Germinal center (tissue), 1 donor: Measurements from ENCODE around the gene ADAM15.

Source experiments
- DNase-seq: peaks from one replicate; pipeline ENCODE4 v3.0.0; 2012; ENCODE audit warnings: mixed read lengths, low spot score

The ADAM15 gene

DNA sequence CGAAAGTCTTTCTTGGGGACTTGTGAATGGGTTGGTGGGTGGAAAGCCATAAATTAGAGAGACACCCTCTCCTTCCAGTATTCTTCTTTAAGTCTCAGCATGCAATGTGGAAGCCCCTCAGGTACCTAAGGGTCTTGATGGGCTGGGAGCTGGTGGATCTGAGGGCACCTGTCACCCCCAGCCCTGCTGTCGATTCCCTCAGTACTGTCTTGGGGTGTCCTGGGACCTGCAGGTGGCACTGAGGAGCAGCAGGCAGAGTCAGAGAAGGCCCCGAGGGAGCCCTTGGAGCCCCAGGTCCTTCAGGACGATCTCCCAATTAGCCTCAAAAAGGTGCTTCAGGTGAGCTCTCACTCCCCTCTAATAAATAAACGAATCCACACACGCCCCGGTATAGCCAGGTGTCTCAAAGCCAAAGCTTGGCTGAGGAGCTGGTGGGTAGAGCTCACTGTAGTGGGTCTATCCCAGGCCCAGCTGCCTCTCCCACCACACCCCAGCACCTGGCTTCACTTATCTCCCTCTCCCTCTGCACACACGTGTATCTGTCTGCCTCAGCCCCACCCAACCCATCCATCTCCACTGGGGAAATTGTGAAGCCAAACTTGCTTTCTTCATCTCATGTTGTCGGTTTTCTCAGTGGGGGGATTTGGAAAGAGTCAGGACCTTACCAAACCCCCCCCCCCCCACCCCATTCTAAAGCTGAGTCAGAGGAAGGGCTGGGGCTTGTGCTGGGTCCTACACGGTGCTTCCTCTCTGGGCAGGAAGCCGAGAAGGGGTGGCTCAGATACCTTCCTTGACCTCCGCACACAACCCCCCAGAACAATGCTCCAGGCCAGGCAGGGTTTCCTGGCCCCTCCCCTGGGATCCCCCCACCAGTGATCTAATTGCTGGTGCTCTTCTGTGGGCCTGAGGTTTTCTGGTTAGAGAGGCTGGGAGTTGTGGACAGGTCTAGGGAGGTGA is 1.6 kb downstream of the ADAM15 start:
- peak; percentile 46 for DNase-seq

DNA sequence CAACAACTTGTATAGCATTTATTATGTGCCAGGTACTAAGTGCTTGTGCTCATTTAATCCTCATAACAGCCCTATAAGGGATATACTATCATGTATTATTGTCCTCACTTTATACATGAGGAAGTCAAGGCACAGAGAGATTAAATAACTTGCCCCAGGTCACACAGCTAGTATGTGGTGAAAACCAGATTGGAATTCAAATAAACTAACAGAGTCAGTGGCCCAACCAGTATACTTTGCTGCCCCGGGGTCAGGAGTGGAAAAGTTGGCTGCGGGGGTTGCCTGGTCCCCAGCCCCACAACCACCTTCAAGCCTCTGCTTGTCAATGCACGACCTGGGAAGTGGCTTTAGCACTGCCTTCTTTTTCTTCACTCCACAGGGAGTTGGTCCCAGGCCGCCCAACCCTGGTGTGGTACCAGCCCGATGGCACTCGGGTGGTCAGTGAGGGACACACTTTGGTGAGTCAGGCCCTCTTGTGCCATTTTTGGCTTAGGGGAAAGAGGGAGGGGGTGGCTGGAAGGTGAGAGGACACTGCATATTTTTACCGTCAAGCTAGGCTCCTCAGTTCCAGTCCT is 2.5 kb downstream of the ADAM15 start:
- DNase-seq, result no peak

DNA sequence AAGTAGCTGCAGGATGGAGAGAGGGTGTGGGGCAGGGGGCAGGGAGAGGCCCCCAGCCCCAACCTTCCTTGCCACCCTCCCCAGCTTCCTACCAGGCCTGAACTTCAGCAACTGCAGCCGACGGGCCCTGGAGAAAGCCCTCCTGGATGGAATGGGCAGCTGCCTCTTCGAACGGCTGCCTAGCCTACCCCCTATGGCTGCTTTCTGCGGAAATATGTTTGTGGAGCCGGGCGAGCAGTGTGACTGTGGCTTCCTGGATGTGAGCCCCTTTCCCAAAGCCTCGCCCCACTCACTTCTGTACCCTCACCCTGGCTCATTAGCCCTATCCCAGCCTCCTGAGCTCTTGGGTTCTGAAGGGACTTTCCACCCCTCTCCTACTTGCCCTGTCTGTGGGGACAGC is 6.0 kb downstream of the ADAM15 start:
- DNase-seq, result no peak

DNA sequence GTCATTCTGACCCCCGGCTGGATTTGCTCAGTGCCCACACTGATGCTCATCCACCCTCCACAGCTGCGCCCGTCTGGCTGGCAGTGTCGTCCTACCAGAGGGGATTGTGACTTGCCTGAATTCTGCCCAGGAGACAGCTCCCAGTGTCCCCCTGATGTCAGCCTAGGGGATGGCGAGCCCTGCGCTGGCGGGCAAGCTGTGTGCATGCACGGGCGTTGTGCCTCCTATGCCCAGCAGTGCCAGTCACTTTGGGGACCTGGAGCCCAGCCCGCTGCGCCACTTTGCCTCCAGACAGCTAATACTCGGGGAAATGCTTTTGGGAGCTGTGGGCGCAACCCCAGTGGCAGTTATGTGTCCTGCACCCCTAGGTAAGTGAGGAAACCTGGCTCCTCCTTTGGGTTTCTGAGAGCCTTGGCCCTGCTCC is 6.7 kb downstream of the ADAM15 start:
- DNase-seq, result no peak

DNA sequence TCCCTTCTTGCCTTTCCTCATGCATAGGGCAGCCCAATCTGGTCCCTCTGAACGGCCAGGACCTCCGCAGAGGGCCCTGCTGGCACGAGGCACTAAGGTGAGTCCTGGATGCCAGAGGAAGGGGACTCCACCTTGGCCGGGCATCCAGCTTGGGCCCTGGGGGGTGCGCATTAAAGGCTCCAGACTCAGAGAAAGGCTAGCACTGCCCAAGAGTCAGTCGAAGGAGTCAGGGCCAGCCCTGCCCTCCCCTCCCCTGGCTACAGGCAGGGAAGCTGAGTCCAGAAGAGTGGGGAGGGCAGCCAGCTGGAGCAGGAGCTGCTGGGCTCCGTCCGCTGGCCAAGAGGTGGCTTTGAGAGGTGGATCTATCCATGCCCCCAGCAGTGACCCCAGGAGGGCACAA is 9.6 kb downstream of the ADAM15 start:
- no peak for DNase-seq

DNA sequence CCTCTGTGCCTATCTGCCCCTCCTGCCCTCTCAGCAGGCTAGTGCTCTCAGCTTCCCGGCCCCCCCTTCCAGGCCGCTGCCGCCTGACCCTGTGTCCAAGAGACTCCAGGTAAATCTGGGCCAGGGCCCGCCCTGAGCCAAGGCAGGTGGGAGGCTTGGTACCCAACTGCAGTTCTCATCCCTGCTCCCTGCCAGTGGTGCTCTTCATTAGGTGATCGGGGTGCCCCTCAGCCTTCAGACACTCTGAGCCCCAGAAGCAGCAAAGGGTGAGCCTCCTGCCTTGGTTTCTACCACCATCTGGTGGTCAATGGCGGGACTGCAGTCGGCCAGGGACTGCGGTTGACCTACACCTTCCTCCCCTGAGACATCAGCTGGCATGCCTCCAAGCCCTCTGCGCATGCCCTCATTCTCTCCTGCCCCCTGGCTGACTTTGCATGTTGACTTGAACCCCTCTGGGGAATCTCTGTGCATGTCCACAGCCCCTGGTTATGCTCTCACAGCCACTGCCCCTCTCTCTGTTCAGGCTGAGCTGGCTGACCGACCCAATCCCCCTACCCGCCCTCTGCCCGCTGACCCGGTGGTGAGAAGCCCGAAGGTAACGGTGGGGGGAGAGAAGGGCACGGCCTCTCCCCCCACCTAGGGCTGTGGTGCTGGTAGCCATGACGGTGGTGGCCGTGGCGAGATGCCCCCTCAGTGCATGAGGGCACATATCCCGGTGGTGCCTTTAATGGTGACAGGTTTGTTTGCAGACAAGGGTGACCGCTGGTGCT is 10.4 kb downstream of the ADAM15 start:
- DNase-seq, result peak; percentile 95

DNA sequence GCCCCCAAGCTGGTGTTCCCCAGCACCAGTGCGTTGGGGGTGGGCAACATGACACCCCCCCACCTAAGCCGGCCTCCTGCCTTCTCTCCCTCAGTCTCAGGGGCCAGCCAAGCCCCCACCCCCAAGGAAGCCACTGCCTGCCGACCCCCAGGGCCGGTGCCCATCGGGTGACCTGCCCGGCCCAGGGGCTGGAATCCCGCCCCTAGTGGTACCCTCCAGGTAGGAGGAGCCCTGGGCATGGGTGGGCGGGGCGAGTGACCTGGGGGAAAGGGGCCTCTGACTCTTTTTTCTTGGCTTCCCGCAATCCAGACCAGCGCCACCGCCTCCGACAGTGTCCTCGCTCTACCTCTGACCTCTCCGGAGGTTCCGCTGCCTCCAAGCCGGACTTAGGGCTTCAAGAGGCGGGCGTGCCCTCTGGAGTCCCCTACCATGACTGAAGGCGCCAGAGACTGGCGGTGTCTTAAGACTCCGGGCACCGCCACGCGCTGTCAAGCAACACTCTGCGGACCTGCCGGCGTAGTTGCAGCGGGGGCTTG is 11.1 kb downstream of the ADAM15 start:
- DNase-seq, result no peak

DNA sequence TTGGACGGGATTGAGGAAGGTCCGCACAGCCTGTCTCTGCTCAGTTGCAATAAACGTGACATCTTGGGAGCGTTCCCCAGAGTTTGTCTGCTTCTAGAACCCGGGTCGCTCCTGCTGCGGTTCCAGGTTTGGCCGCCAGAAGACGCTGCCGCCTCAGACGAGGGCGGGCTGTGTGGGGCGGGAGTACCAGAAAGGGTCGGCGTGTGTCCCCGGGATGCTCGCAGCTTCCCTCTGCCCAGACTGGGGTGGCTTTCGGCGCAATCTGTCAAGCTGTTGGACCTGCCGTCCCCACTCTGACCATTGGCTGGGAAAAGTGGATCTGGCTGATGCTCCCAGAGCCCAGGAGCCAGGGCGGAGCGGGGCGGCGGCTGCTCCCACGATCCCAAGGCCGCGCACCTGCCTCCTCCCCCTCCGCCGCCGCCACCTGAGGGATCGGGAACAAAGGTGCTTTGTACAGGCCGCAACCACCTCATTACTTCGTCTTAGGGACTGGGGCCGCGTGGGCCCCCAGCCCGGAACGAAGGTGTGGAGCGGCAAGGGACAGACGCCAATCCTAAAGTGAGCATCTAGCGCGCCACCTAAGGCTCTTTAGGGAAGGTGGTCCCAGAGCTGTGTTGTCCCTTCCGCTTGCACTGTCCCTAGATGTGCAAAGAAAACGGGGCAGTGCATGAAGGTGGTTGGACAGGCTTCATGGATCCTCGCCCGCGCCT is 11.7 kb downstream of the ADAM15 start:
- peak; percentile 79 for DNase-seq

DNA sequence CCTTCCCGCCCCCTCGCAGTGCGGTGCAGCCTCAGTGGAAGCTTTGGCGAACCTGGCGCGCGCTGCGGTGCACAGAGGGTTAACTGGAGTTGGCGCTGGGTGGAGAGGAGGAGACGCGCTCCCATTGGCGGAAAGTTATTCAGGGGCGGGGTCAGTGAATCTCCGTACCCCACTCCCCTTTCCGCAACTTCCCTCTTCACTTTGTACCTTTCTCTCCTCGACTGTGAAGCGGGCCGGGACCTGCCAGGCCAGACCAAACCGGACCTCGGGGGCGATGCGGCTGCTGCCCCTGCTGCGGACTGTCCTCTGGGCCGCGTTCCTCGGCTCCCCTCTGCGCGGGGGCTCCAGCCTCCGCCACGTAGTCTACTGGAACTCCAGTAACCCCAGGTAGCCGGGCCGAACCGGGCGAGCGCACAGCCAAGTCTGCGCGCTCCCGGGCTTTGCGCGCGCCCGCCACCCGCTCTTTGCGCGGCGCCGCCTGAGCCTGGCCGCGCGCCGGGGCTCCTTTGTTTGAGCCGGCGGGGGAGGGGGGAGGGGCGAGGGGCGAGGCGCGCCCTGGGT is 12.5 kb downstream of the ADAM15 start, which contains the start of gene EFNA4:
EFNA4 (plus strand) TSS at position 191 of the 561 bp plus-strand sequence; CDS start at position 275, 84 bp downstream.
- DNase-seq, result peak; percentile 94

DNA sequence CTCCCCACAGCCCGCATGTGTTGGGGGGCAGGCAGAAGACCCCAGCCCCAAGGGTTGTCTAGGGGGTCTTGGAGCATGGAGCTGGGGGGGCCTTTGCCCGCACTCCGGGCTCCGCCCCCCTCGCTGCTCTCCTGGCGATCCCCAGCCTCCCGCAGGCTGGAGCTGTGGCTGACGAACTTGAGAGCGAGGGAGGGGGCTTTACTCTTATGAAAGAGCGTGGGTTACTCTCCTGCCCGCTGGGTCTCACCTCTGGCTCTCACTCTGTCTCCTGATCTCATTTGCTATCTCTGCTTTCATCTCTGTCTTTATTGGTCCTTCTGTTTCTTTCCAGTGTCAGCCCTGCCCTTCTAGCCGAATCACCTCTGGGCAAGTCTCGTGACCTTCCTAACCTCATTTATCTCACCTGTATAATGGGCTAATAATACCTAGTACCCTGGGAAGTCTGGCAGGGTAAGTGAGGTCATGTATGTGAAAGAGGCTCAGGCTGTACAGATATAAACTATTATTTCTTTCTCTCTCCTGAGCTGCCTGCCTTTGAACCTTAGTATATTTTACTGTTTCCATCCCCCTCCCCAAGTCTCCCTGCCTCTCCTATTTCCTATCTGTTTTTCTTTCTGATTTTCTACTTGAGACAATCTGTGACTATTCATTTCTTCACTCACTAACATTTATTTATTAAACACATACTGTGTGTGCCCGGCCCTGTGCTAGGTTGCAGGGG is 13.2 kb downstream of the ADAM15 start:
- no peak for DNase-seq

DNA sequence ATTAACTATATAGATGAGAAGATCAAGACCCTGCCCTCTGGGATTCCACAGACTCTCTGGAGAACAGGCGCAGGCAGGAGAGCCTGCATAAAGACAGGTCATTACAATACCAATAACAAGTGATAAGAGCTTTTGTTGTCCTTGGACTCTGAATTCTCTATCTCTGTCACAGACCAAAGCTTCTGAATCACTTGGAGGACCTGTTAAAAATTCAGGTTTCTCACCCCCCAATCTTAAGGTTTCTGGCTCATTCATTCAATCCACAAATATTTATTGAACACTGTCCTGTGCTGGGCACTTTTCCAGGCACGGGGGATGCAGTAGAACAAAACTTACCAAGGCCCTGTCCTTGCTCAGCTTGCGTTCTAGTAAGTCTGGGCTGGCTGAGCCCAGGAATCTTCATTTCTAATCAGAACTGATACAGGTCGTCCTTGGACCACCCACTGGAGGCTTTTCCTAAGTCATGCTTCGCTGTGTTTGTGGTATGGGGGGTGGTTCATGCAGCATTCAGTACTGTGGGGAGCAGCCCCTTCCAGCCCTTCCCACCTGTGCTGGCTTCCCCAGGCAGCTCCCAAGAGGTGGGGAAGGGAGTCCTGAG is 13.8 kb downstream of the ADAM15 start:
- DNase-seq, result no peak

DNA sequence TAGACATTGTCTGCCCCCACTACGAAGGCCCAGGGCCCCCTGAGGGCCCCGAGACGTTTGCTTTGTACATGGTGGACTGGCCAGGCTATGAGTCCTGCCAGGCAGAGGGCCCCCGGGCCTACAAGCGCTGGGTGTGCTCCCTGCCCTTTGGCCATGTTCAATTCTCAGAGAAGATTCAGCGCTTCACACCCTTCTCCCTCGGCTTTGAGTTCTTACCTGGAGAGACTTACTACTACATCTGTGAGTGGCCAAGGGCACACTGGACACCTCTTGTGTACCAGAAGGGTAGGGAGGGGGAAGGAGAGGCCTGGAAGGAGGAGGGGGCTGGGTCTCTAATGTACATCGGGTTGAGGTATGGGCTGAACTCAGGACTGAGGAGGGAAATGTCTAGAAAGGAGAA is 15.7 kb downstream of the ADAM15 start:
- DNase-seq, result no peak

DNA sequence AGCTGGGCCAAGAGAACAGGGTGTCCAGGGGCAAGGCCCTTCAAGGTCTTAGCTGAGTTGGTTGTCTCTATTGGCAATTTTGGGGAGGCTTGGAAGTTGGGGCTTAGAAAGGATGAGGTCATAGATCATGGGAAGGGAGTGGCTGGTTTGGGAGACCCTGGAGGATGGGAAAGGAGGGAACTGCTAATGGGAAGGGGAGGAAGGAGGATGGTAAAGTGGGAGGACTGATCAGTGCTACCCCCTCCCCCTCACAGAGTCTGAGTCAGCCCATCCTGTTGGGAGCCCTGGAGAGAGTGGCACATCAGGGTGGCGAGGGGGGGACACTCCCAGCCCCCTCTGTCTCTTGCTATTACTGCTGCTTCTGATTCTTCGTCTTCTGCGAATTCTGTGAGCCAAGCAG is 17.5 kb downstream of the ADAM15 start:
- no peak for DNase-seq

DNA sequence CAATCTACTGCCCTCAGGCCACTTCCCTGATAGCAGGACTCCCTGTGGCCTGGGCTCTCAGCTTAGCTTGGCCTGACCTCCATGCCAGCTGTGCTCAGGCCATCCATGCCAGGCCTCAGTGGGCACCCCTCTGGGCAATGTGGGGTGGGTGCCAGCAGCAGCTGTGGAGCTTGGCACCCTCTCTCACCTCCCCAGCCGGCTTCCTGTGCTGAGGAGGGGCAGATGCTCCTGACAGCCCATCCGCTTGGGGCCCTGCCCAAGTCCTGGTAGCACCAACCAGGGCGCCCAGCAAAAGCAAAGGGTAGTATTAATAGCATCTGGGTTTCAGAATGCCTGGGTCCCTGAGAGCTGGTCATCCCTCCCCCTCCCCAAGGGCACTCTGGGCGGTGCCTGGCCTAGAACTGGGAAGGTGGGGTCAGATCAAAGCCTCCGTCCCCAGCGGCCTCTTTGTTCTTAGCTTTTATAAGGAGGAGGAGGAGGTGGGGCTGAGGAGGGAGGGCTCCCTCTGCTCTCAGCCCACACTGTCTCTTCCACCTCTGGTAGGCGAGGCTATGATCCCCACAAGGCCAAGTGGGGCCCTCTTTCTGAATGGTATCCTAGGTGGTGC is 18.5 kb downstream of the ADAM15 start:
- DNase-seq, result no peak

DNA sequence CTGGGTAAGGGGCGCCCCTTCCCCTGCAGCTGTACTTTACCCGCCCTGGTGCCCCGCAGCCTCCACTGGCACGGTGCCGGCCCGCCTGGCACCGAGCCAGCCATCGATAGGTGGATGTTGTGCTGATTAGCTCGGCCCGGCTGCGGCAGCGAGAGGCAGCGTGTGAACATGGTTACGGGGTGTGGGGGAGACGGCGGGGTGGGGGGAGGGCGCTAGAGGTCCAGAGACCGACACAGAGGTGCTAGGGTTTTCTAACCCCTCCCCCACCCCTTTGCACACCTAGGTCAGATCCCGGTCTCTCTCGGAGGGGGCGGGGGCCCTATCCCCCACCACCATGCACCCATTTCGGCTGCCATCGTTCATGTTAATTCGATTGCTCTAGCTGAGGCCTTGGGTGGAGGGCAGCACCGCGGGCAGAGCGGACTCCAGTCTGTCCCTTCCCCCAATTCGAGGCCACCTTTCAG is 19.1 kb downstream of the ADAM15 start:
- no peak for DNase-seq

DNA sequence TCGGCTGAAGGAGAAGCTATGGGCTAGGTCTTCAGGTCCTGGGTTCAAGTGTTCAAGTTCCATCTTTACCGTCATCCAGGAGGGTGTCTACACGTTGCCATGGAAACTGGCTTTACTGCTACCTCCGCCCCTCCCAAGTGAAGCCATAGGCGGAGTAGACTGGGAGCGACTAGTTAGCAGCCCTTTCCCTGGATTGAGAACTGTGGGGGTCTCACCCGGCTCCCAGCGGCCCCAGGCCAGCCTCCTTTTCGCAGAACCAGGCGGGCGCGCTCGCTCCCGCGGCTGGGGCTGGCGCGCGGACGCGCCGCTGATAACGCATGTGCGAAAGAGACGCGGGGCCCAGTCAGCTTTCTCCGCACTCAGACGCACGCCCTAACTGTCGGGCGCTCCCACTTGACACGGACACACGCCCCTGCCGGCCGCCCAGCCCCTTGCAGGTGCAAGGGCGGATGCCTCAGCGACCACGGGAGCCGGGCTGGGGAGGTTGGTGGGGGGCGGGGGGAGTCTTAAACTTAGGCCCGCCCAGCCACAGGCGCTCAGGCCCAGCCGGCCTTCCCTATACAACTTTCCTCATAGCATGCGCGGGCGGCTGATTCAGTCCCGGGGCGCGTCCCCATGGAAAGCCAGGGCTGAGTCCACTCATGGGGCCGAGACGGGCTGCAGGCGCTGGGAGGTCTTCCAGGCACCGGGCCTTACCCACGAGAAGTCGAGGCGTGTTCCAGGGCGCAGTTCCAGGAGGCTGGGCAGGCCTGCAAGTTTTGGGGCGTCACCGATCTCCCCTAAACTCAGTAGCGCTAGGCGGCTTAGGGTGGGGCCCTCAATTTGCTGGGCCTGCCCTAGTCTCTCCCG is 19.8 kb downstream of the ADAM15 start:
- peak; percentile 84 for DNase-seq

DNA sequence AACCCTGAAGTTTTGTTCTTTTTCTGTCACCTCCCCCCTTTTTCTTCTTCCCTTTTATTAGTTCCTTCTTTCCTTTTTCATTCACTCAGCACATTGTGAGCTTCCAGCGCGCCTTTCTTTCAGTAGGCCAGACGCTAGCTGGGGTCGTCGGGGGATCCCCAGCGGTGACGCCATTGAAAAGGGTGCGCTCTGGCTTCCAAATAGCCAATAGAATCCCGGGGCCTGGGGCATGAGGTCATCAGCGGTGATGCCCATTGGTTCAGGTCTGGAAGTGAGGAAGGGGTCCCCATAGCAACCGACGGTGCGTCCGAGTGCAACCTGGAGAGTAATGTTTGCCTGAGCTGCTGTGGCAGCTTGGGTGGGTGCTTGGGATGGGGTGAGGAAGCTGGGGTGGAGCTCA is 20.6 kb downstream of the ADAM15 start:
- no peak for DNase-seq

DNA sequence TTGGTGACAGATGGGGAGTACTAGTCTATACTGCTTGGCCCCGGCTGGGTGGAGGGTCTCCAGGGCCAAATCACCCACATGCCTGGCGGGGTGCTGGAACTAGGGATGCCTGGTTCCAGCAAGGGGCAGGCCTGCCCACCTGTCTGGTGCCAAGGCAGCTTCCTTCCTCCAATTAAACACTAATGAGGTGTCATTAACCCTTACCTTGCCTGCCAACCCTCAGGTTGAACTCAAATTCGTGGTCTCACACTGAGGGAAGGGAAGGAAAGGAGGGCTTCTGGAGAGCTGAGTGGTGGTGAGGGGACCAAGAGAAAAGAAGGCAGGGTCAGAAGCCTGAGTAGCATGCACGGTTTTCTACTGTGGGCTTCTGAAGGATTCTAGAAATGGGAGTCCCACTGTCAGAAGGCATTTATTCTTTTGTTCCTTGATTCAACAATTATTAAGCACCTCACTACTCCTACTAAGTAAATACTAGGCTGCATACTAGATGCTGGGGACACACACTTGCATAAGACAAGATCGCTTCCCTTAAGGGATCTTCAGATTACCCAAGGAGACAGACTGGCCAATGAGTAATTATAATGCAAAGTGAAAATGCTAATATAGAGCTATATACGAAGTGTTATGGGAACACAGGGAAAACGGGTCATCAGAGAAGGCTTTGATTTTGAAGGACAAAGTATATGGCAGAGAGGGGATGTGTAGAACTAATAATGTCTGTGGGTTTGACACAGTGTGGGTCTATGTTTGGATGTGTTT is 21.6 kb downstream of the ADAM15 start:
- DNase-seq, result no peak
